ENCODE measurements around the gene CLDND2.
"Not testable (repeated sequence)": the region's sequence is repeated elsewhere in the genome, so short reads cannot be mapped to it uniquely, and the experiment has no call there.

The CLDND2 gene, protein sequence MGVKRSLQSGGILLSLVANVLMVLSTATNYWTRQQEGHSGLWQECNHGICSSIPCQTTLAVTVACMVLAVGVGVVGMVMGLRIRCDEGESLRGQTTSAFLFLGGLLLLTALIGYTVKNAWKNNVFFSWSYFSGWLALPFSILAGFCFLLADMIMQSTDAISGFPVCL

GRCh38 chr19:51368366-51369282 lies at the start of gene CLDND2:
Gene CLDND2, minus strand, starts transcription at chr19:51369003. Its CDS starts 426 bp downstream, at chr19:51368577.
- TF ChIP-seq HDGF (IDR thresholded peaks at IDR 0.05; ENCODE audit: borderline replicate concordance) = no peak
- ChIA-PET CTCF (no interaction called here), POLR2A (interaction anchor here (0.9 to 1.7 kb wide), 11 partner anchors 14 to 48 kb away, joined by 3 to 40 read pairs (median 4); partner anchors contain the start of genes SIGLEC10 and VSIG10L)
- DNase-seq (ENCODE audit: extremely low spot score) = no peak

DNA sequence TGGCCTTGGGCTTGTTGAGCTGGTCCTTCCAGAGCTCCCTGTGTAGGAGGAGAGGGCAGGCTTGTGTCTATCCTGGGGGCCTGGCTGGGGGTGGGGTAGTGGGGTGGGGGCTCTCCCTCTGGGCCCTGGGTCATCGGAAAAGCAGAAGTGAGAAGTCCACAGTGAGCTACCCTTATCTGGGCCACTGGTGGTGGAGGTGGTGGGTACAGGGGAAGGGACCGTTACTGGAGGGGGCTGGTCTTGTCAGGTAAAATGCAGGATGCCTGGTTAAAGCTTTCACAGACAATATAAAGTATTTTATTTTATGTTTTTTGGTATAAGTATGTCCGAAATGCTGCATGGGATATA lies 49.0 kb upstream of the CLDND2 start:
- DNase-seq (ENCODE audit: extremely low spot score) = no peak
- POLR2A ChIA-PET = interaction anchor here (1.6 kb wide), 1 partner anchor 50 kb away, joined by 4 read pairs; no protein-coding TSS in a partner anchor
- no peak for TF ChIP-seq ARNT (IDR thresholded peaks at IDR 0.05)
- no peak for TF ChIP-seq TARDBP (IDR thresholded peaks at IDR 0.05)
- TF ChIP-seq NFRKB (IDR thresholded peaks at IDR 0.05) = no peak
- no peak for TF ChIP-seq FOXK2 (IDR thresholded peaks at IDR 0.05)
- TF ChIP-seq BHLHE40 (IDR thresholded peaks at IDR 0.05; ENCODE audit: borderline replicate concordance) = no peak
- TF ChIP-seq SP1 (IDR thresholded peaks at IDR 0.05) = no peak
- TF ChIP-seq PKNOX1 (IDR thresholded peaks at IDR 0.05) = no peak
- no peak for TF ChIP-seq FOXA1 (IDR thresholded peaks at IDR 0.05)
- TF ChIP-seq CTBP1 (IDR thresholded peaks at IDR 0.05; ENCODE audit: borderline replicate concordance) = no peak
- TF ChIP-seq FOXM1 (IDR thresholded peaks at IDR 0.05; ENCODE audit: borderline replicate concordance) = no peak
- TF ChIP-seq L3MBTL2 (conservative IDR thresholded peaks at IDR 0.05) = no peak
- no peak for TF ChIP-seq HDGF (IDR thresholded peaks at IDR 0.05; ENCODE audit: borderline replicate concordance)
- no peak for TF ChIP-seq ZNF384 (IDR thresholded peaks at IDR 0.05)
- TF ChIP-seq ELF4 (IDR thresholded peaks at IDR 0.05) = no peak
- TF ChIP-seq SUZ12 (IDR thresholded peaks at IDR 0.05) = no peak
- TF ChIP-seq LEF1 (IDR thresholded peaks at IDR 0.05; ENCODE audit: borderline replicate concordance) = no peak
- CTCF ChIA-PET = no interaction called here

DNA sequence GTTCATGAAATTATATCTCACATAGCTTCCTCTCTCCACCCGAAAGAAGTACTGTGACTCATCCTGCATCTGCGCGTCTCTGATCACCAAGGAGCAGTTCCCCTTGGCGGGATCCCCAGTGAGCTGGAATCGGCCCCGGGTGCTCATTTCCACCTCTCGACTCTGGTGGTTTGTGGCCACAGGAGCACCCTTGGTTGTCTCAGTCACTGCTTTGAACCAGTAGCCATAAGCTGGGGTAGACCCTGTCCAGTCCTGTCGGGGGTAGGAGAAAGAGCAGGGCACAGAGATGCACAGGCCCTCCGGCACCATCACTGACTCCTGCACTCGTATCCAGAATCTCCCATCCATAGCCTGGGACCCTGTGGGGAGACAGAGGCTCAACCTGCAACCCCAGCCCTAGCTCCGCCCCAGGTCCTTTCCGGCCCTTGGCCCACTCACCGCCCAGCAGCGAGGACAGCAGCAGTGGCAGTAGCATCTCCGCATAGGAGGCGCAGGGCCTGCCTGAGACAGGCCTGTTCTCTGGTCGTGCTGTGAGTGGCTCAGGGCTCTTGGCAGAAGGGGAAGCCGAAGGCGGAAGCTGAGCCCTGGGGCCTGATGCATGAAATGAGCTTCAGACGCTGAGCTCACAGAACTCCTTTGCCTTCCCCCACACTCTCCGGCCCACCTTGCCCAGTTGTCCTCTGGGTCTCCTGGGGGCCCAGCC lies 48.5 kb upstream of the CLDND2 start, which contains the start of gene SIGLEC10:
Gene SIGLEC10, minus strand, starts transcription at position 536 of the 703 bp plus-strand sequence. Its CDS starts 61 bp downstream, at position 475.
- TF ChIP-seq ARNT (IDR thresholded peaks at IDR 0.05) (no peak), FOXM1 (IDR thresholded peaks at IDR 0.05; ENCODE audit: borderline replicate concordance) (no peak), BHLHE40 (IDR thresholded peaks at IDR 0.05; ENCODE audit: borderline replicate concordance) (no peak), LEF1 (IDR thresholded peaks at IDR 0.05; ENCODE audit: borderline replicate concordance) (no peak), L3MBTL2 (conservative IDR thresholded peaks at IDR 0.05) (no peak), FOXK2 (IDR thresholded peaks at IDR 0.05) (no peak), TARDBP (IDR thresholded peaks at IDR 0.05) (no peak), ELF4 (IDR thresholded peaks at IDR 0.05) (no peak), HDGF (IDR thresholded peaks at IDR 0.05; ENCODE audit: borderline replicate concordance) (no peak), SP1 (IDR thresholded peaks at IDR 0.05) (no peak), CTBP1 (IDR thresholded peaks at IDR 0.05; ENCODE audit: borderline replicate concordance) (no peak), NFRKB (IDR thresholded peaks at IDR 0.05) (no peak)
- CTCF ChIA-PET = no interaction called here
- no peak for DNase-seq (ENCODE audit: extremely low spot score)
- POLR2A ChIA-PET = interaction anchor here (1.6 kb wide), 1 partner anchor 49 kb away, joined by 4 read pairs; no protein-coding TSS in a partner anchor

GRCh38 chr19:51416422-51416821 lies 47.6 kb upstream of the CLDND2 start:
- CTCF ChIA-PET; DNase-seq (ENCODE audit: extremely low spot score): not testable (repeated sequence)
- POLR2A ChIA-PET = interaction anchor here (1.6 kb wide), 1 partner anchor 49 kb away, joined by 4 read pairs; no protein-coding TSS in a partner anchor

DNA sequence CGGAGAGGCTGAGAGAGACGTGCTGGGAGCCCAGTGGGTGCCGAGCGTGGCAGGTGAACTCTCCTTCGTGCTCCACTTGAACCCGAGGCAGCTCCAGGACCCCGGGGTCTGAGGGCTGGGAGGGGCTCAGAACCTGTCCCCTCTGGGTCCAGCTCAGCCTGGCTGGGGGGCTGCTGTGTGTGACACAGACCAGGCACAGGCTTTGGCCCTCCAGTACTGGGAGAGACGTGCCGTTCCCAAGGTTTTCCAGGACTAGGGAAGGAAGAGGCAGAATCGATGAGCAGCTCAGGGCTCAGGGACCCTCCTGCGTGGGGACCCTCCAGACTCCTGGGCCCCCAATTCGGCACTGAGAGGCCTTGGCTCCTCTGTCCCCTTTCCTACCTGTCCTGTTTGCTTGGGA lies 46.4 kb upstream of the CLDND2 start:
- no peak for DNase-seq (ENCODE audit: extremely low spot score)
- POLR2A ChIA-PET = no interaction called here
- TF ChIP-seq PKNOX1 (IDR thresholded peaks at IDR 0.05) (no peak), NFRKB (IDR thresholded peaks at IDR 0.05) (no peak), ELF4 (IDR thresholded peaks at IDR 0.05) (no peak), SUZ12 (IDR thresholded peaks at IDR 0.05) (no peak), FOXM1 (IDR thresholded peaks at IDR 0.05; ENCODE audit: borderline replicate concordance) (no peak), SP1 (IDR thresholded peaks at IDR 0.05) (no peak)
- CTCF ChIA-PET = no interaction called here

DNA sequence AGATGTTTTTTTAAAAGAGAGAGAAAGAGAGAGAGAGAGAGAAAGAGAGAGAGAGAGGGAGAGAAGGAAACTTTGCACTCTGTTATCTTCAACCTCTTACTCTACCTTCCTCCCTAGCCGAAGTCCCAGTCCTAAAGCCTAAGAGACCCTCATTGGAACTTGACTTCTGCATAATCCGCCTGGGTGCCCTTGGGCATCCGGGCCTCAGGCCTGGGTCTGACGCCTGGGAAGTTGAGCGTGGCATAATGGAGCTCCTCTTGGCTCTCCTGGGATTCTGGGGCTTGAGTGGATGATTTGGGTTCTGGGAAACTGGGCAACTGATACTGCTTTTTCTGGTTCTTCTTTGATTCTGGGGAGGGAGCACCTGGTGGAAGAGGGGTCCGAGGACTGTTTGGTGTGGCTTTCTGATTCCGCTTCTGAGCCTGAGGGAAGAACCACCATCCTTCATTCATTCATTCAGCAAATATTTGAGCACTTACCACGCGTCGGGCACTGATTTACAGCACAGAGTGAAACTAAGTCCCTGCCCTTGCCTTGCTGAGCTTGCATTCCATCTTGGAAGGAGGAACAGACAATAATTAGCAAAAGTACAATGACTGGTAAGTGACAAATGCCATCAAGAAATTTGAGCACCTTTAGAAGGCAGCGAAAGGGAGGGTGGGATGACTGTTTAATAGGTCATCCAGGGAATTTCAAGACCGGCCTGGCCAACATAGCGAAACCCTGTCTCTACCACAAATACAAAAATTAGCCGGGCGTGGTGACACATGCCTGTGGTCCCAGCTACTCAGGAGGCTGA lies 42.3 kb upstream of the CLDND2 start:
- DNase-seq (ENCODE audit: extremely low spot score) = no peak
- no peak for TF ChIP-seq FOXA1 (IDR thresholded peaks at IDR 0.05)
- TF ChIP-seq L3MBTL2 (conservative IDR thresholded peaks at IDR 0.05) = no peak
- TF ChIP-seq NFRKB (IDR thresholded peaks at IDR 0.05) = no peak
- no peak for TF ChIP-seq ZNF384 (IDR thresholded peaks at IDR 0.05)
- TF ChIP-seq FOXK2 (IDR thresholded peaks at IDR 0.05) = no peak
- TF ChIP-seq TARDBP (IDR thresholded peaks at IDR 0.05) = no peak
- TF ChIP-seq PKNOX1 (IDR thresholded peaks at IDR 0.05) = no peak
- no peak for TF ChIP-seq ARNT (IDR thresholded peaks at IDR 0.05)
- TF ChIP-seq SP1 (IDR thresholded peaks at IDR 0.05) = no peak
- no peak for TF ChIP-seq BHLHE40 (IDR thresholded peaks at IDR 0.05; ENCODE audit: borderline replicate concordance)
- no peak for TF ChIP-seq SUZ12 (IDR thresholded peaks at IDR 0.05)
- no peak for TF ChIP-seq ELF4 (IDR thresholded peaks at IDR 0.05)
- no peak for TF ChIP-seq CTBP1 (IDR thresholded peaks at IDR 0.05; ENCODE audit: borderline replicate concordance)
- no peak for TF ChIP-seq LEF1 (IDR thresholded peaks at IDR 0.05; ENCODE audit: borderline replicate concordance)
- CTCF ChIA-PET = no interaction called here
- POLR2A ChIA-PET = no interaction called here
